IPS-15b (cell line): ENCODE results near the gene THADA.

ENCODE experiments used
- H3K27me3 ChIP-seq: one replicate; pipeline ENCODE4 v1.6.1; 2013; ENCODE audit warnings: low read length; ENCODE audit not compliant: control insufficient read depth, insufficient read depth
- H3K36me3 ChIP-seq: one replicate; pipeline ENCODE4 v1.6.1; 2013; ENCODE audit warnings: low read length; ENCODE audit not compliant: control insufficient read depth, insufficient read depth
- H3K4me1 ChIP-seq: one replicate; pipeline ENCODE4 v1.6.1; 2013; ENCODE audit warnings: mild to moderate bottlenecking, low read length; ENCODE audit not compliant: control insufficient read depth, insufficient read depth
- H3K4me3 ChIP-seq: one replicate; pipeline ENCODE4 v1.5.1; 2013; ENCODE audit warnings: low read depth, low read length
- H3K9ac ChIP-seq: one replicate; pipeline ENCODE4 v1.6.1; 2013; ENCODE audit warnings: low read depth, mild to moderate bottlenecking, low read length
- H3K9me3 ChIP-seq: one replicate; pipeline ENCODE4 v1.6.1; 2013; ENCODE audit warnings: mild to moderate bottlenecking, low read length; ENCODE audit not compliant: control insufficient read depth, insufficient read depth

THADA gene

GRCh38 chr2:43327119-43327518 lies 268.7 kb downstream of the THADA start:
- Histone ChIP-seq H3K36me3 (no peaks in the 10 kb centered on the region), H3K9me3 (no peaks in the 10 kb centered on the region), H3K4me3 (no peak overlapping the region), H3K9ac (no peak overlapping the region), H3K4me1 (no peaks in the 10 kb centered on the region), H3K27me3 (no peaks in the 10 kb centered on the region)

GRCh38 chr2:43326101-43326825 lies 269.6 kb downstream of the THADA start:
- Histone ChIP-seq H3K27me3 (no peaks in the 10 kb centered on the region), H3K4me3 (no peak overlapping the region), H3K9ac (no peak overlapping the region), H3K4me1 (no peaks in the 10 kb centered on the region), H3K9me3 (no peaks in the 10 kb centered on the region), H3K36me3 (no peaks in the 10 kb centered on the region)

GRCh38 chr2:43325107-43325811 lies 270.6 kb downstream of the THADA start:
- H3K9ac ChIP-seq = no peak overlapping the region
- H3K4me1 ChIP-seq = no peaks in the 10 kb centered on the region
- no peaks in the 10 kb centered on the region for H3K9me3 ChIP-seq
- no peaks in the 10 kb centered on the region for H3K27me3 ChIP-seq
- H3K4me3 ChIP-seq = no peak overlapping the region
- no peaks in the 10 kb centered on the region for H3K36me3 ChIP-seq

GRCh38 chr2:43324259-43325106 lies 271.4 kb downstream of the THADA start:
- no peaks in the 10 kb centered on the region for H3K36me3 ChIP-seq
- H3K9ac ChIP-seq = no peak overlapping the region
- no peaks in the 10 kb centered on the region for H3K27me3 ChIP-seq
- H3K9me3 ChIP-seq = no peaks in the 10 kb centered on the region
- H3K4me1 ChIP-seq = no peaks in the 10 kb centered on the region
- no peak overlapping the region for H3K4me3 ChIP-seq

- no peak overlapping the region for H3K4me3 ChIP-seq
- H3K4me1 ChIP-seq = no peaks in the 10 kb centered on the region
- no peaks in the 10 kb centered on the region for H3K9me3 ChIP-seq
- H3K27me3 ChIP-seq = no peaks in the 10 kb centered on the region
- H3K9ac ChIP-seq = no peak overlapping the region
- no peaks in the 10 kb centered on the region for H3K36me3 ChIP-seq
Measured at GRCh38 chr2:43323857-43324256, 272.0 kb downstream of the THADA start.

- H3K9ac ChIP-seq = no peak overlapping the region
- H3K36me3 ChIP-seq = no peaks in the 10 kb centered on the region
Measured at GRCh38 chr2:43321446-43321845, 274.4 kb downstream of the THADA start.

GRCh38 chr2:43319541-43319940 lies 276.3 kb downstream of the THADA start:
- no peaks in the 10 kb centered on the region for H3K9me3 ChIP-seq
- no peaks in the 10 kb centered on the region for H3K4me1 ChIP-seq
- H3K4me3 ChIP-seq = no peak overlapping the region
- H3K36me3 ChIP-seq = no peaks in the 10 kb centered on the region
- H3K9ac ChIP-seq = no peak overlapping the region
- H3K27me3 ChIP-seq = no peaks in the 10 kb centered on the region

More at GRCh38 chr2:43321446-43321845, 274.4 kb downstream of the THADA start:
- H3K4me1 ChIP-seq = no peaks in the 10 kb centered on the region
- H3K9me3 ChIP-seq = no peaks in the 10 kb centered on the region
- no peaks in the 10 kb centered on the region for H3K27me3 ChIP-seq
- H3K4me3 ChIP-seq = no peak overlapping the region

- Histone ChIP-seq H3K27me3 (no peaks in the 10 kb centered on the region), H3K9me3 (no peaks in the 10 kb centered on the region), H3K36me3 (no peaks in the 10 kb centered on the region), H3K4me3 (no peak overlapping the region), H3K4me1 (no peaks in the 10 kb centered on the region), H3K9ac (no peak overlapping the region)
Measured at GRCh38 chr2:43318791-43319190, 277.0 kb downstream of the THADA start.

- Histone ChIP-seq H3K9ac (no peak overlapping the region), H3K9me3 (no peaks in the 10 kb centered on the region), H3K4me3 (no peak overlapping the region), H3K36me3 (no peaks in the 10 kb centered on the region), H3K27me3 (no peaks in the 10 kb centered on the region), H3K4me1 (no peaks in the 10 kb centered on the region)
Measured at GRCh38 chr2:43317680-43318079, 278.2 kb downstream of the THADA start.

- Histone ChIP-seq H3K27me3 (no peaks in the 10 kb centered on the region), H3K36me3 (no peaks in the 10 kb centered on the region), H3K4me1 (no peaks in the 10 kb centered on the region), H3K4me3 (no peak overlapping the region), H3K9ac (no peak overlapping the region), H3K9me3 (no peaks in the 10 kb centered on the region)
Measured at GRCh38 chr2:43317194-43317593, 278.6 kb downstream of the THADA start.

GRCh38 chr2:43315482-43315881 lies 280.4 kb downstream of the THADA start:
- Histone ChIP-seq H3K4me3 (no peak overlapping the region), H3K9me3 (no peaks in the 10 kb centered on the region), H3K9ac (no peak overlapping the region), H3K4me1 (no peaks in the 10 kb centered on the region), H3K27me3 (no peaks in the 10 kb centered on the region), H3K36me3 (no peaks in the 10 kb centered on the region)
